Erythroblast (primary cell): ENCODE data around the gene C20orf96.
"Not testable (repeated sequence)": the region's sequence is repeated elsewhere in the genome, so short reads cannot be mapped to it uniquely, and the experiment has no call there.

Experiments used
- GATA1 ChIP-seq: IDR thresholded peaks from 2 replicates; pipeline ENCODE4 v1.6.1; 2011; ENCODE audit warnings: low read depth, mild to moderate bottlenecking, control low read depth, low read length, moderate library complexity
- POLR2A ChIP-seq: IDR thresholded peaks from 2 replicates; pipeline ENCODE4 v1.6.1; 2011; ENCODE audit warnings: mild to moderate bottlenecking, low read length

DNA sequence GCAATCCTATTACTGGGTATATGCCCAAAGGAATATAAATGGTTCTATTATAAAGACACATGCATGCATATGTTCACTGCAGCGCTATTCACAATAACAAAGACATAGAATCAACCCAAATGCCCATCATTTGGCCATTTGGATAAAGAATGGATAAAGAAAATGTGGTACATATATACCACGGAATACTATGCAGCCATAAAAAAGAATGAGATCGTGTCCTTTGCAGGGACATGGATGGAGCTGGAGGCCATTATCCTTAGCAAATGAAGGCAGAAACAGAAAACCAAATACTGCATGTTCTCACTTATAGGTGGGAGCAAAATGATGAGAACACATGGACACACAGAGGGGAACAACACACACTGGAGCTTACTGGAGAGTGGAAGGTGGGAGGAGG, 64.7 kb downstream of the C20orf96 start:
- not testable (repeated sequence) for TF ChIP-seq POLR2A, GATA1
